UCSD-AML1 (cell line): Measurements from ENCODE around the gene CLIP2.
"Not testable (repeated sequence)": the region's sequence is repeated elsewhere in the genome, so short reads cannot be mapped to it uniquely, and the experiment has no call there.

Experiments used
- DNase-seq: peaks from one replicate; lab custom pipeline; 2025; ENCODE audit not compliant: unreplicated experiment; lab: John Stamatoyannopoulos, UW

CLIP2 gene

DNA sequence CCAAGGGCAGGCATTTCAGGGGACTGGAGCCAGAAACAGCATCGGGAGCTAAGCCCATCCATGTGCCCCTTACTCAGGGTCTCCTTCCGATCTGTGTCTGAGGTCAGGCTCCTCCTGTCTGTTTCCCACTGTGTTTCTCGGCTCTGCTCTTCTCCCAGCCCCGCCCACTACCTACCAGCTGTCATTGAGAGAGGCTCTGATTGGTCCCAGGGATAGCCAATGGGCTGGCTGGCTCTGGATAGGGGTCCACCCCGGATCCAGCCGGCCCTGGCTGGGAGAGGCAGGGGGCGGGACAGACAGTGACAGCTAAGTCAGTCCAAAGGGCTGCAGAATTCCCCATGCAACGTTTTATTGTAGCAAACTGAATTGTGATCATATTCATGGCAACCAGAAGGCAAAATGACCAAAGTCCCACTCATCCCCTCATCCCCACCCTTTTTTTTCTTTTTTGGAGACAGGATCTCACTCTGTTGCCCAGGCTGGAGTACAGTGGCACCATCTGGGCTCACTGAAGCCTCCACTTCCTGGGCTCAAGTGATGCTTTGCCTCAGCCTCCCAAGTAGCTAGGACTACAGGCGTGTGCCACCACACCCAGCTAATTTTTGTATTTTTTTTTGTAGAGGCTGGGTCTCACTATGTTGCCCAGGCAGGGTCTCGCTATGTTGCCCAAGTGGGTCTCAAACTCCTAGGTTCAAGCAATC lies 76.3 kb downstream of the CLIP2 start:
- no peak for DNase-seq

- DNase-seq = no peak
Measured at GRCh38 chr7:74371381-74372341, 82.5 kb downstream of the CLIP2 start.

- no peak for DNase-seq
Measured at GRCh38 chr7:74372511-74373111, 83.4 kb downstream of the CLIP2 start.

DNA sequence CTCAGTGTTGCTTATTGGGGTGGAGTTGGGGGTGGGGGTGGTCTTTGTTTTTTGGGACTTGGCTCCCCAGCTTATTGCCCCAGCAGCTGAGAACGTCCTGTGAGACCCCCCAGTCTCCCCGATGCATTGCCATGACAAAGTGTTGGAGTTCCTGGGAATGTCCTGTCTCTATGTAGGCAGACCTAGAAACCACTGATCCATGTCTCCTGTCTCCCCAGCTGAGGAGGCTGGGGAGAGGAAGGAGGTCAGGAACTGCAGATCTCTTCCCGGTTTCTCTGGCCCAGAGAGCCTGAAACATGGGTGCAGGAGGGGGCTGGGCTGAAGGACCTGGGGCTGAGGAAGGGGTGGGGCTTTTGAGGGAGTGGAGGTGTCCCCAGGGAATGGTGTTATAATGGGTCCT lies 84.3 kb downstream of the CLIP2 start:
- no peak for DNase-seq

DNA sequence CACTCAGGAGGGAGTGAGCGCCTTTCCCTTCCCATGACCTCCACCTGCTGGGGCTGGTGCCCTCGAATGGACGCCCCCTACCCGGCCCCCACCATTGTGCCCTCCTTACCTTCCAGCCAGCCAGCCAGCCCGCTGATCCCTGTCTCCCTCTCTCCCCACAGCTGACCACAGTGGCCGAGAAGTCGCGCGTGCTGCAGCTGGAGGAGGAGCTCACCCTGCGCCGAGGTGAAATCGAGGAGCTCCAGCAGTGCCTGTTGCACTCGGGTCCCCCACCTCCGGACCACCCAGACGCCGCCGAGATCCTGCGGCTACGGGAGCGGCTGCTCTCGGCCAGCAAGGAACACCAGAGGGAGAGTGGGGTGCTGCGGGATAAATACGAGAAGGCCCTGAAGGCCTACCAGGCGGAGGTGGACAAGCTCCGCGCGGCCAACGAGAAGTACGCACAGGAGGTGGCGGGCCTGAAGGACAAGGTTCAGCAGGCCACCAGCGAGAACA lies 86.6 kb downstream of the CLIP2 start:
- DNase-seq = no peak

GRCh38 chr7:74376256-74377036 lies 87.2 kb downstream of the CLIP2 start:
- no peak for DNase-seq

DNA sequence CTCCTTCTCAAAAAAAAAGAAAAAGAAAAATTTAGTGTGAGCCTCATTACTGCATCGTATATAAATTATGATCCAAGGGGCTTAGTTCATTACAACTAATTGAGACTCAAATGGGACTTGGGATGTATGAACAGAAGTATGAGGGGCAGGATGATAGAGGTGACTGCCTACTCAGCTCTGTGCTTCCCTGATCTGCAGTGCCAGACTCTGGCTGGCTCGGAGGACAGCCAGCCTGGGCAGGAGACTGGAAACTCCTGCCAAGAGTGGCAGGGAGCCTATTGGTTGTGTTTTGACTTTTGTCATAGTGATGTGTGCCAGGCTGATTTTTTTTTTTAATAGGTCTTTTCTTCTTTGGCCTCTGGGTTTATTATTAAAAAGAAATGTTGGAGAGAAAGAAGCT lies 90.7 kb downstream of the CLIP2 start:
- no peak for DNase-seq

- DNase-seq = no peak
Measured at GRCh38 chr7:74380720-74381119, 91.5 kb downstream of the CLIP2 start.

- DNase-seq = not testable (repeated sequence)
Measured at GRCh38 chr7:74384086-74384485, 94.9 kb downstream of the CLIP2 start.

DNA sequence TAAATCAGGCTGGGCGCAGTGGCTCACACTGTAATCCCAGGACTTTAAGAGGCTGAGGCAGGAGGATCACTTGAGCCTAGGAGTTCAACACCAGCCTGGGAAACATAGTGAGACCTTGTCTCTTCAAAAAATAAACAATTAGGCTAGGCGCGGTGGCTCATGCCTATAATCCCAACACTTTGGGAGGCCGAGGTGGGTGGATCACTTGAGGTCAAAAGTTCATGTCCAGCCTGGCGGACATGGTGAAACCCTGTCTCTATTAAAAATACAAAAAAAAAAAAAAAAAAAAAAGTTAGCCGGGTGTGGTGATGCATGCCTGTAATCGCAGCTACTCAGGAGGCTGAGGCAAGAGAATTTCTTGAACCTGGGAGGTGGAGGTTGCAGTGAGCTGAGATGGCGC lies 95.6 kb downstream of the CLIP2 start:
- DNase-seq = not testable (repeated sequence)

DNA sequence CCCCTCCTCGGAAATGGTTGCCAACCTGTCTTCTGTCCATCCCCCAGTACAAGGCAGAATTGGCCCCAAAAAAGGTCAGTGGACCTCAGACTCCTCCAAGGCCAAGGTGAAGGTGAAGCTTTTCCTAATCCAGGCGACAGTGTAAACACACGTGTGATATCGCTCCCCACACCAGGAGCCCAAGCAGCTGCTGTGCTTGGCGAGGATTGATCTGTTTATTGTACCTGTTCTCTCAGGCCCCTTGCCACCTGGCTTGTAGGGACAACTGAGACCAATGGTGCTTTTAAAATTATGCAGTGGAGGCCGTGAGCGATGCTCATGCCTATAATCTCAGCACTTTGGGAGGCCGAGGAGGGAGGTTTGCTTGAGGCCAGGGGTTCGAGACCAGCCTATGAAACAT lies 98.4 kb downstream of the CLIP2 start:
- DNase-seq = no peak

DNA sequence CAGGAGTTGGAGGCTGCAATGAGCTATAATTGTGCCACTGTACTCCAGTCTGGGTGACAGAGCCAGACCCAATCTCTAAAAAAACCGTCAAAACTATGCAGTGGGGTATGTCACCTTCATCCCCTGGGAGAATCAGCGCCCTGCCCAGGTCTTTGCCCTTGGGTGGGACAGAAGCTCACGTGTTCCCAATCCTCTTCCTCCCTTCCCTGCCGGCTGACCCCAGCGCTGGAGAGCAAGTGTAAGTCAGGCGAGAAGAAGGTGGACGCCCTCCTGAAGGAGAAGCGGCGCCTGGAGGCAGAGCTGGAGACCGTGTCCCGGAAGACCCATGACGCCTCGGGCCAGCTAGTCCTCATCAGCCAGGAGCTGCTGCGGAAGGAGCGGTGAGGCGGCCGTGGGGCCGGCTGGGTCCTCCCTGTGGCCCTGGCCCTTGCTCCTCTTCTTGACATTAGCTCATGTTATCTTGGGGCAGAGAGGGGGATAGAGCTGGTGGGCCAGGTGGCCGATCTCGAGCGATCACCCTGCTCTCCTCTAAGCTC lies 99.7 kb downstream of the CLIP2 start:
- no peak for DNase-seq

- DNase-seq = peak; percentile 11
Measured at GRCh38 chr7:74393722-74394121, 104.5 kb downstream of the CLIP2 start.

GRCh38 chr7:74394601-74395000 lies 105.4 kb downstream of the CLIP2 start:
- DNase-seq = not testable (repeated sequence)

DNA sequence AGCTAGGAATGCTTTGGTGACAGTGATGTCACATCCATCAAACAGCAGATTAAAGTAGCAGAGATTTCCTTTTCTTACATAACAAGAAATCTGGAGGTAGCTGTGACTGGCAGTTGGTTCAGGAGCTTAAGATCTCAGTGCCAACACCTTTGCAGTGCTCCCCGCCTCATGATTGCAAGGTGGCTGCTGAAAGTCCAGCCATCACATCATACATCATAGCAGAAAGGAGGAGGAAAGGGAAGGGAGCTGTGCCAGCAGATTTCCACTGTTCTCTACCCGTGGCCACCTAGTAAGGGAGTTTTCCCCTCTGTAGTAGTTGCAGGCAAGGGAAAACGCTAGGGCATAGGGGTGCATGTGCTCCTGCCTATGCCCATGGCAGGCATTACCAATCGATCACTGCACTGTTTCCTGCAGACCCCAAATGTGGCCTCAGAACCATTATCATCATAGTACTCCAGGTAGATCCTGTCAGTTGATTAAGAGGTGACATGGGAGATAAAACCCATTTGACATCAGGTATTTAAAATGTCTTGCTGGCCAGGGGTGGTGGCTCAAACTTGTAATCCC lies 106.6 kb downstream of the CLIP2 start:
- DNase-seq = no peak

DNA sequence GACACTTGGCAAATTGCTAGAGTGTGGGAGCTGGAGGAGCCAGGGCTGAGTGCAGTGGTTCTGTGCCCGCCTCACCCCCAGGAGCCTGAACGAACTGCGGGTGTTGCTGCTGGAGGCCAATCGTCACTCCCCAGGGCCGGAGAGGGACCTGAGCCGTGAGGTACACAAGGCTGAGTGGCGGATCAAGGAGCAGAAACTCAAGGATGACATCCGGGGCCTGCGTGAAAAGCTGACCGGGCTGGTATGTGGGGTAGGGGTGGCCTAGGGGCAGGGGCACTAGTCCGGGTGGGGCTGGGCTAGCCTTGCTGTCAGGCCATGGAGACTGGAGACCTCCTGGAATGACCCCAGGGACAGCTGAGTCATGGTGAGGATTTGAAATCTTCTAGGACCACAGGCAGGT lies 107.8 kb downstream of the CLIP2 start:
- no peak for DNase-seq

GRCh38 chr7:74398426-74398825 lies 109.2 kb downstream of the CLIP2 start:
- DNase-seq = no peak

GRCh38 chr7:74399006-74399405 lies 109.8 kb downstream of the CLIP2 start:
- no peak for DNase-seq

- no peak for DNase-seq
Measured at GRCh38 chr7:74400420-74401136, 111.4 kb downstream of the CLIP2 start.
